H9 (cell line): ENCODE measurements around the gene FAM193A. TPM values are rescaled to one million over a fixed set of nuclear protein-coding genes. Genes with fewer than 3 reads are reported as not detected.

Source experiments
- DNase-seq: peaks from one replicate; pipeline ENCODE4 v3.0.0-alpha.2; 2017
- H2AFZ ChIP-seq: one replicate; pipeline ENCODE4 v1.6.1; 2013; ENCODE audit warnings: mild to moderate bottlenecking, low read length, control low read depth, moderate library complexity
- H2AK5ac ChIP-seq: 2 replicates; pipeline ENCODE4 v1.6.1; 2013; ENCODE audit warnings: low read length, control low read depth, mixed read lengths; ENCODE audit not compliant: insufficient read length
- H2BK120ac ChIP-seq: one replicate; pipeline ENCODE4 v1.6.1; 2013; ENCODE audit warnings: low read depth, mild to moderate bottlenecking, low read length, control low read depth, inconsistent platforms; ENCODE audit not compliant: poor library complexity, severe bottlenecking
- H2BK12ac ChIP-seq: 2 replicates; pipeline ENCODE4 v1.6.1; 2013; ENCODE audit warnings: low read length, control low read depth, mixed read lengths, low read depth; ENCODE audit not compliant: insufficient read length
- H2BK15ac ChIP-seq: 2 replicates; pipeline ENCODE4 v1.6.1; 2013; ENCODE audit warnings: low read depth, low read length, control low read depth
- H2BK20ac ChIP-seq: one replicate; pipeline ENCODE4 v1.6.1; 2013; ENCODE audit warnings: low read depth, mild to moderate bottlenecking, low read length, control low read depth, inconsistent platforms; ENCODE audit not compliant: poor library complexity, severe bottlenecking
- H2BK5ac ChIP-seq: 2 replicates; pipeline ENCODE4 v1.6.1; 2013; ENCODE audit warnings: low read length, control low read depth, mixed read lengths; ENCODE audit not compliant: insufficient read length
- H3K14ac ChIP-seq: 2 replicates; pipeline ENCODE4 v1.6.1; 2013; ENCODE audit warnings: low read length, control low read depth; ENCODE audit not compliant: insufficient read depth
- H3K18ac ChIP-seq: 2 replicates; pipeline ENCODE4 v1.6.1; 2013; ENCODE audit warnings: low read depth, mild to moderate bottlenecking, mixed read lengths, low read length, control low read depth; ENCODE audit not compliant: insufficient read length
- H3K23ac ChIP-seq: 2 replicates; pipeline ENCODE4 v1.6.1; 2013; ENCODE audit warnings: low read length, control low read depth, mixed read lengths, low read depth; ENCODE audit not compliant: insufficient read length
- H3K23me2 ChIP-seq: 2 replicates; pipeline ENCODE4 v1.6.1; 2013; ENCODE audit warnings: low read depth, mild to moderate bottlenecking, mixed read lengths, low read length, control low read depth; ENCODE audit not compliant: insufficient read length, poor library complexity, severe bottlenecking
- H3K27ac ChIP-seq: 2 replicates; pipeline ENCODE4 v1.5.1; 2013; ENCODE audit warnings: low read length, control low read depth, mixed read lengths, low read depth; ENCODE audit not compliant: insufficient read length
- H3K27me3 ChIP-seq: 2 replicates; pipeline ENCODE4 v1.6.1; 2013; ENCODE audit warnings: low read length, control low read depth, inconsistent platforms; ENCODE audit not compliant: insufficient read depth
- H3K4ac ChIP-seq: 2 replicates; pipeline ENCODE4 v1.6.1; 2013; ENCODE audit warnings: low read depth, mild to moderate bottlenecking, control low read depth, inconsistent platforms, low read length, moderate library complexity
- H3K4me1 ChIP-seq: 2 replicates; pipeline ENCODE4 v1.6.1; 2013; ENCODE audit warnings: low read length, control low read depth, inconsistent platforms; ENCODE audit not compliant: insufficient read depth
- H3K4me2 ChIP-seq: 2 replicates; pipeline ENCODE4 v1.6.1; 2013; ENCODE audit warnings: low read length, control low read depth, mixed read lengths; ENCODE audit not compliant: insufficient read length, insufficient read depth
- H3K56ac ChIP-seq: 2 replicates; pipeline ENCODE4 v1.6.1; 2013; ENCODE audit warnings: low read depth, mild to moderate bottlenecking, mixed read lengths, low read length, control low read depth; ENCODE audit not compliant: insufficient read length
- H3K79me1 ChIP-seq: 2 replicates; pipeline ENCODE4 v1.6.1; 2013; ENCODE audit warnings: low read depth, mild to moderate bottlenecking, moderate library complexity, low read length, control low read depth, inconsistent platforms; ENCODE audit not compliant: insufficient read depth, poor library complexity, severe bottlenecking
- H3K79me2 ChIP-seq: 2 replicates; pipeline ENCODE4 v1.6.1; 2013; ENCODE audit warnings: low read length, control low read depth, inconsistent platforms; ENCODE audit not compliant: insufficient read depth
- H3K9ac ChIP-seq: 2 replicates; pipeline ENCODE4 v1.6.1; 2013; ENCODE audit warnings: low read length, control low read depth, mixed read lengths; ENCODE audit not compliant: insufficient read length; ENCODE audit errors: extremely low read depth
- H3K9me3 ChIP-seq: one replicate; pipeline ENCODE4 v1.6.1; 2013; ENCODE audit warnings: low read depth, low read length, inconsistent platforms; ENCODE audit not compliant: control insufficient read depth
- H3T11ph ChIP-seq: one replicate; pipeline ENCODE4 v1.6.1; 2013; ENCODE audit warnings: mild to moderate bottlenecking, low read length, control low read depth, inconsistent platforms
- H4K20me1 ChIP-seq: one replicate; pipeline ENCODE4 v1.6.1; 2013; ENCODE audit not compliant: control insufficient read depth, insufficient read length, insufficient read depth
- H4K5ac ChIP-seq: 2 replicates; pipeline ENCODE4 v1.6.1; 2013; ENCODE audit warnings: low read depth, mild to moderate bottlenecking, mixed read lengths, low read length, control low read depth; ENCODE audit not compliant: insufficient read length
- H4K8ac ChIP-seq: replicated peaks from 2 replicates; pipeline ENCODE4 v1.6.1; 2013; ENCODE audit warnings: low read length, control low read depth, mixed read lengths, low read depth; ENCODE audit not compliant: insufficient read length
- H4K91ac ChIP-seq: 2 replicates; pipeline ENCODE4 v1.6.1; 2013; ENCODE audit warnings: low read depth, mild to moderate bottlenecking, moderate library complexity, mixed read lengths, low read length, control low read depth; ENCODE audit not compliant: insufficient read length
- H3K27ac Mint-ChIP-seq, 3 experiments: 2 replicates in 2 of 3; 3 replicates in 1 of 3; pipeline ENCODE4 v1.8.0; 2020 to 2021; ENCODE audit warnings: mixed read lengths in 3 of 3, mild to moderate bottlenecking in 1 of 3, moderate library complexity in 1 of 3
- H3K27me3 Mint-ChIP-seq: 2 replicates; pipeline ENCODE4 v1.8.0; 2021; ENCODE audit warnings: low read depth, mild to moderate bottlenecking, moderate library complexity, mixed read lengths
- H3K36me3 Mint-ChIP-seq, 3 experiments: 2 replicates in 2 of 3; 3 replicates in 1 of 3; pipeline ENCODE4 v1.8.0; 2020 to 2021; ENCODE audit warnings: low read depth in 3 of 3, mixed read lengths in 3 of 3; ENCODE audit not compliant: insufficient read depth in 1 of 3
- H3K4me1 Mint-ChIP-seq, 2 experiments: 2 replicates each; pipeline ENCODE4 v1.8.0; 2020; ENCODE audit warnings: mixed read lengths in 2 of 2
- H3K4me3 Mint-ChIP-seq, 2 experiments: 2 replicates in 1 of 2; 3 replicates in 1 of 2; pipeline ENCODE4 v1.8.0; 2020 to 2021; ENCODE audit warnings: mild to moderate bottlenecking in 2 of 2, mixed read lengths in 2 of 2, moderate library complexity in 1 of 2
- H3K9me3 Mint-ChIP-seq, 2 experiments: 2 replicates in 1 of 2; 3 replicates in 1 of 2; pipeline ENCODE4 v1.8.0; 2020; ENCODE audit warnings: mild to moderate bottlenecking in 2 of 2, mixed read lengths in 2 of 2, moderate library complexity in 1 of 2
- WGBS: extraction: QIAGEN DNeasy Blood & Tissue Kit; methylation state at CpG from one replicate; pipeline ENCODE4 v1.1.7; 2013; ENCODE audit warnings: missing lambda C conversion rate, low lambda C conversion rate, mixed read lengths; ENCODE audit not compliant: insufficient read length; ENCODE audit errors: extremely low coverage; 5-methylcytosine and 5-hydroxymethylcytosine counted together
- total RNA-seq: library from RNA; stranded (reverse); gene quantifications from 2 replicates; pipeline ENCODE4 v1.2.1, GENCODE V29; 2021
- TF ChIP-seq, protein P1 (sequence below): fragments of 200-600 bp; sonication (generic); conservative IDR thresholded peaks from 3 replicates; pipeline ENCODE4 v1.8.0; 2021; ENCODE audit warnings: antibody characterized with exemption, mild to moderate bottlenecking

The FAM193A gene
- total RNA-seq, 1 experiment from 2014 or later, result 36.9 TPM

GRCh38 chr4:2768124-2768523 lies 231.7 kb downstream of the FAM193A start:
- no peak overlapping the region for H3K4ac ChIP-seq
- Mint-ChIP-seq H3K9me3 (peaks cover 12 to 14% of the 10 kb centered on the region in 2 experiments; a peak in 4 of 5 replicates), H3K36me3 (peaks cover 0 to 13% (median 5%) of the 10 kb centered on the region in 3 experiments; a peak in 4 of 7 replicates), H3K4me3 (no peak overlapping the region), H3K4me1 (peaks cover 19% of the 10 kb centered on the region in 2 experiments), H3K27me3 (peaks cover 2% of the 10 kb centered on the region), H3K27ac (no peak overlapping the region; a peak in 1 of 7 replicates)
- no peak for DNase-seq
- no peak overlapping the region for H3K23ac ChIP-seq
- H2BK120ac ChIP-seq, result no peak overlapping the region
- H3K9me3 ChIP-seq, result no peaks in the 10 kb centered on the region
- H2AK5ac ChIP-seq, result no peak overlapping the region
- H3K9ac ChIP-seq, result no peak overlapping the region
- H3K79me1 ChIP-seq, result no peaks in the 10 kb centered on the region
- TF ChIP-seq, protein P1, sequence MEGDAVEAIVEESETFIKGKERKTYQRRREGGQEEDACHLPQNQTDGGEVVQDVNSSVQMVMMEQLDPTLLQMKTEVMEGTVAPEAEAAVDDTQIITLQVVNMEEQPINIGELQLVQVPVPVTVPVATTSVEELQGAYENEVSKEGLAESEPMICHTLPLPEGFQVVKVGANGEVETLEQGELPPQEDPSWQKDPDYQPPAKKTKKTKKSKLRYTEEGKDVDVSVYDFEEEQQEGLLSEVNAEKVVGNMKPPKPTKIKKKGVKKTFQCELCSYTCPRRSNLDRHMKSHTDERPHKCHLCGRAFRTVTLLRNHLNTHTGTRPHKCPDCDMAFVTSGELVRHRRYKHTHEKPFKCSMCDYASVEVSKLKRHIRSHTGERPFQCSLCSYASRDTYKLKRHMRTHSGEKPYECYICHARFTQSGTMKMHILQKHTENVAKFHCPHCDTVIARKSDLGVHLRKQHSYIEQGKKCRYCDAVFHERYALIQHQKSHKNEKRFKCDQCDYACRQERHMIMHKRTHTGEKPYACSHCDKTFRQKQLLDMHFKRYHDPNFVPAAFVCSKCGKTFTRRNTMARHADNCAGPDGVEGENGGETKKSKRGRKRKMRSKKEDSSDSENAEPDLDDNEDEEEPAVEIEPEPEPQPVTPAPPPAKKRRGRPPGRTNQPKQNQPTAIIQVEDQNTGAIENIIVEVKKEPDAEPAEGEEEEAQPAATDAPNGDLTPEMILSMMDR, result no peak
- no peak overlapping the region for H2BK12ac ChIP-seq
- H4K91ac ChIP-seq, result no peak overlapping the region
- no peaks in the 10 kb centered on the region for H3K23me2 ChIP-seq
- no peak overlapping the region for H2BK15ac ChIP-seq
- no peak overlapping the region for H2BK20ac ChIP-seq
- H2AFZ ChIP-seq, result no peak overlapping the region
- H4K5ac ChIP-seq, result no peak overlapping the region
- no peak overlapping the region for H3K27ac ChIP-seq
- H4K20me1 ChIP-seq, result no peaks in the 10 kb centered on the region
- H3K4me1 ChIP-seq, result no peaks in the 10 kb centered on the region
- H3K27me3 ChIP-seq, result no peaks in the 10 kb centered on the region
- H3K79me2 ChIP-seq, result no peaks in the 10 kb centered on the region
- H3K18ac ChIP-seq, result no peak overlapping the region
- no peak overlapping the region for H3K4me2 ChIP-seq
- no peak overlapping the region for H3K14ac ChIP-seq
- no peak overlapping the region for H3T11ph ChIP-seq
- no CpG with 5 or more reads among the region's 9 CpGs for WGBS
- no peak overlapping the region for H3K56ac ChIP-seq
- no peak overlapping the region for H4K8ac ChIP-seq
- no peak overlapping the region for H2BK5ac ChIP-seq
